Hematopoietic multipotent progenitor cell treated with erythropoietin and hydrocortisone succinate and interleukin-3 and kit ligand, for 8 days (in vitro differentiated cells): ENCODE results near the gene STXBP1.

ENCODE experiments used
- DNase-seq: peaks from one replicate; pipeline ENCODE4 v3.0.0-alpha.2; 2015

Gene STXBP1

DNA sequence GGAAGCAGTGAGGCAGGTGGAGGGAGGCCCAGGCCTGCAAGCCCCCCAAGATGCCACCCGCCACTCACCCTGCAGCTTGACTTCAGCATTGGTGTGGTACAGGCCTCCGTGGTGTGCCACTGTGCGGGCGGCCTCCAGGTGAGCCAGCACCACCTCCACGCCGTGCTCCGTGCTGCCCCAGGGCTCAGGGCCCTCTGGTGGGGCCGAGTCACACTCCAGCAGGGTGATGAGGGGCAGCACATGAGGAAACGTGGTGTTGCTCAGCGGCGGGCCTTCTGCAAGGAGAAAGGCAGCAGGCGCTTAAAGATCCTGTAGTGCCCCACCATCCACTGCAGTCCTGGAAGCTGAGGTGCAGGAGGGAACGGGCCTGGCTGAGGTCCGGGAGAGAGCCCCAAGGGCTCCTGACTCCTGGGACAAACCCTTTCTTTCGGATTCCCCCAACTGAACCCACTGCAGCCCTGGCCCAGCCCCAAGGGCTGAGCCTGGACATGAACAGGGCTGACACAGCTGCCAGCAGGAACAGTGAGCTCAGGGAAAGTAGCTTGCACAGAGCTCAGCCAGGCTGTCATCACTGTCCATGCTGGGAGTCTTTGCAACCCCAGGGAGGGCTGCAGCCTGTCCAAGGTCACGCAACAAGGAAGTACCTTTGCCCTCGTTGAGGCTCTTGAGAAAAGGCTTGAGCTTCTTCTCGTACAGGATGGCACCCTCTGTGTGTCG is 127.7 kb downstream of the STXBP1 start:
- no peak for DNase-seq

DNA sequence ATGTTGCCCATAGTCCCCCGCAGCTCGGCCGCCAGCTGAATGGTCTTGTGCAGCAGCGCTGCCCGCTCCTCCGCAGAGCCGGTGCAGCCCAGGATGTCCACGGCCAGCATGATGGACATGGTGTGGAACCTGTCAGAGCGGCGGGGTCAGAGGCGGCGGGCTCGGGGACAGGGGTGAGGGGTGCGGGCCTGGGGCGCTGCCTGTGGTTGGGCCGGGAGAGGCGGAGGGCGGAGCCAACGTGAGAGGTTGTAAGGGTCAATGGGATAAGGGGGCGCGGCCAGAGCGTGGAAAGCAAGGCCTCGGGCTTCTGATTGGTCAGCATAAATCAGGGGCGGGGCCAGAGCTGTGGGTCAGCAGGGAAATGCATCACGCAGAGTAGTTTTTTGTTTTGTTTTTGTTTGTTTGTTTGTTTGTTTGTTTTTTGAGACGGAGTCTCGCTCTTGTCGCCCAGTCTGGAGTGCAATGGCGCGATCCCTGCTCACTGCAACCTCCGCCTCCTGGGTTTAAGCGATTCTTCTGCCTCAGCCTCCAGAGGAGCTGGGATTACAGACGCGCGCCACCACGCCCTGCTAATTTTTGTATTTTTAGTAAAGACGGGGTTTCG is 129.9 kb downstream of the STXBP1 start:
- DNase-seq: no peak
